OCI-LY7 (cell line): Measurements from ENCODE around the gene ALDH3A1. TPM values are rescaled to one million over a fixed set of nuclear protein-coding genes. Genes with fewer than 3 reads are reported as not detected.

ENCODE experiments used
- BruUV-seq: library from RNA; stranded (reverse); fragments of 400-500 nt; replicated peaks from 2 replicates; lab custom pipeline; 2021; lab: Mats Ljungman, UMichigan
- CTCF ChIA-PET: fragments of 300-600 bp; sonication (Branson Sonifier 250); formaldehyde crosslinking; loops from one replicate; lab custom pipeline; 2022; ENCODE audit warnings: antibody characterized with exemption; ENCODE audit not compliant: unreplicated experiment; lab: Charles Lee
- POLR2A ChIA-PET: fragments of 300-600 bp; sonication (Branson Sonifier 250); formaldehyde crosslinking; loops from one replicate; lab custom pipeline; 2022; ENCODE audit warnings: antibody characterized with exemption; lab: Charles Lee
- DNase-seq: peaks from one replicate; pipeline ENCODE4 v3.0.0-alpha.2; 2015; ENCODE audit warnings: low spot score
- H2AFZ ChIP-seq: fragments of 200-600 bp; sonication (generic), shearing (Covaris generic); 2 replicates; pipeline ENCODE4 v1.6.1; 2014; ENCODE audit warnings: mild to moderate bottlenecking, antibody characterized with exemption, low read length, moderate library complexity
- H3K27ac ChIP-seq: fragments of 200-600 bp; sonication (generic); 2 replicates; pipeline ENCODE4 v1.5.1; 2014; ENCODE audit warnings: mixed run types, low read depth, mild to moderate bottlenecking, moderate library complexity, low read length, inconsistent platforms; ENCODE audit not compliant: poor library complexity, severe bottlenecking
- H3K36me3 ChIP-seq: fragments of 200-600 bp; sonication (generic); 2 replicates; pipeline ENCODE4 v1.6.1; 2014; ENCODE audit warnings: mild to moderate bottlenecking, antibody characterized with exemption, low read length, moderate library complexity, mixed read lengths; ENCODE audit not compliant: insufficient read depth
- H3K4me1 ChIP-seq: fragments of 200-600 bp; sonication (generic); 2 replicates; pipeline ENCODE4 v1.5.1; 2014; ENCODE audit warnings: mild to moderate bottlenecking, low read length; ENCODE audit not compliant: insufficient read depth, poor library complexity, severe bottlenecking
- H3K4me2 ChIP-seq: fragments of 200-600 bp; sonication (generic); 2 replicates; pipeline ENCODE4 v1.6.1; 2014; ENCODE audit warnings: mild to moderate bottlenecking, low read length
- H3K4me3 ChIP-seq: fragments of 200-600 bp; sonication (generic); 2 replicates; pipeline ENCODE4 v1.5.1; 2014; ENCODE audit warnings: mild to moderate bottlenecking, low read depth, low read length; ENCODE audit not compliant: poor library complexity, severe bottlenecking
- H3K79me2 ChIP-seq: fragments of 200-600 bp; sonication (generic); 2 replicates; pipeline ENCODE4 v1.6.1; 2016; ENCODE audit warnings: low read depth, mild to moderate bottlenecking, low read length, moderate library complexity, mixed read lengths; ENCODE audit not compliant: insufficient read depth
- H3K9me2 ChIP-seq: fragments of 200-600 bp; sonication (generic); 2 replicates; pipeline ENCODE4 v1.6.1; 2016; ENCODE audit warnings: mild to moderate bottlenecking, low read length, mixed read lengths; ENCODE audit not compliant: insufficient read depth
- H3K9me3 ChIP-seq: fragments of 200-600 bp; sonication (generic); 2 replicates; pipeline ENCODE4 v1.6.1; 2014; ENCODE audit warnings: mild to moderate bottlenecking, mixed run types, low read length, mixed read lengths
- H4K20me1 ChIP-seq: fragments of 200-600 bp; sonication (generic); 2 replicates; pipeline ENCODE4 v1.6.1; 2014; ENCODE audit warnings: mild to moderate bottlenecking, antibody characterized with exemption, low read length, moderate library complexity, mixed read lengths; ENCODE audit not compliant: insufficient read depth
- EZH2phosphoT487 ChIP-seq: fragments of 200-600 bp; sonication (generic); IDR thresholded peaks from 2 replicates; pipeline ENCODE4 v1.6.1; 2018; ENCODE audit warnings: low read depth, borderline replicate concordance, mild to moderate bottlenecking, mixed run types, antibody characterized with exemption, low read length, moderate library complexity, mixed read lengths
- intact Hi-C: fragments of 100-400 bp; cut with micrococcal nuclease; formaldehyde crosslinking; loops from one replicate; pipeline ENCODE4 v1.10.0; 2022; ENCODE audit not compliant: unreplicated experiment
- total RNA-seq, 2 experiments: library from RNA; depleted of rRNA in 1 of 2; stranded (reverse); fragments of >200 nt in 1 of 2; shearing (Covaris generic) in 1 of 2; gene quantifications; 2 replicates each; pipeline ENCODE4 v1.2.3, GENCODE V29; 2014 to 2022
- TF ChIP-seq, protein P1 (sequence below): fragments of 200-600 bp; sonication (generic); conservative IDR thresholded peaks from 2 replicates; pipeline ENCODE4 v1.5.1; 2014; ENCODE audit warnings: mild to moderate bottlenecking, antibody characterized with exemption, low read length, moderate library complexity, mixed read lengths

The ALDH3A1 gene
- total RNA-seq, 2 experiments from 2014 or later = 0.16 TPM; not detected in 1

GRCh38 chr17:19720631-19721426 lies 27.3 kb downstream of the ALDH3A1 start:
- ChIA-PET POLR2A (interaction anchor here (0.6 kb wide), 1 partner anchor 217 kb away, joined by 3 read pairs; no protein-coding TSS in a partner anchor), CTCF (no interaction called here)
- no peak for DNase-seq
- Histone ChIP-seq H3K4me1 (no peaks in the 10 kb centered on the region), H3K36me3 (no peaks in the 10 kb centered on the region), H3K9me3 (no peaks in the 10 kb centered on the region), H3K27ac (no peak overlapping the region), H3K4me2 (no peak overlapping the region), H3K79me2 (no peaks in the 10 kb centered on the region), H3K4me3 (no peak overlapping the region), H4K20me1 (no peaks in the 10 kb centered on the region), H2AFZ (no peak overlapping the region), H3K9me2 (no peaks in the 10 kb centered on the region)
- TF ChIP-seq EZH2phosphoT487 = no peak
- TF ChIP-seq, protein P1, sequence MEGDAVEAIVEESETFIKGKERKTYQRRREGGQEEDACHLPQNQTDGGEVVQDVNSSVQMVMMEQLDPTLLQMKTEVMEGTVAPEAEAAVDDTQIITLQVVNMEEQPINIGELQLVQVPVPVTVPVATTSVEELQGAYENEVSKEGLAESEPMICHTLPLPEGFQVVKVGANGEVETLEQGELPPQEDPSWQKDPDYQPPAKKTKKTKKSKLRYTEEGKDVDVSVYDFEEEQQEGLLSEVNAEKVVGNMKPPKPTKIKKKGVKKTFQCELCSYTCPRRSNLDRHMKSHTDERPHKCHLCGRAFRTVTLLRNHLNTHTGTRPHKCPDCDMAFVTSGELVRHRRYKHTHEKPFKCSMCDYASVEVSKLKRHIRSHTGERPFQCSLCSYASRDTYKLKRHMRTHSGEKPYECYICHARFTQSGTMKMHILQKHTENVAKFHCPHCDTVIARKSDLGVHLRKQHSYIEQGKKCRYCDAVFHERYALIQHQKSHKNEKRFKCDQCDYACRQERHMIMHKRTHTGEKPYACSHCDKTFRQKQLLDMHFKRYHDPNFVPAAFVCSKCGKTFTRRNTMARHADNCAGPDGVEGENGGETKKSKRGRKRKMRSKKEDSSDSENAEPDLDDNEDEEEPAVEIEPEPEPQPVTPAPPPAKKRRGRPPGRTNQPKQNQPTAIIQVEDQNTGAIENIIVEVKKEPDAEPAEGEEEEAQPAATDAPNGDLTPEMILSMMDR = no peak
- BruUV-seq = no TSS peak
- intact Hi-C loops = no loop called here

DNA sequence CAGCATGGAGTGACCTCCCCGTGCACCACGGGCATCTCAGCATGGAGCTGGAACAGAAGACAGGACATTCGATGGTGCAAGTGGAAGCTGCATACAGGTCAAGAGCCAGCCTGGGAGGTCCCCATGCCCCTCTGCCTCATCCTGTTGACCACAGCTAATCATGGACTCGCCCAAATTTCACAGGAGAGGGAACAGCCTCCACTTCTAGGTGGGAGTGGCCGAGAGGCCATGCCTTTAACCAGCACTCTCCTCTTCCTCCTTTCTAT lies 28.0 kb downstream of the ALDH3A1 start:
- no peak overlapping the region for H3K4me3 ChIP-seq
- intact Hi-C loops = no loop called here
- H2AFZ ChIP-seq = no peak overlapping the region
- no peaks in the 10 kb centered on the region for H3K9me2 ChIP-seq
- H3K4me1 ChIP-seq = no peaks in the 10 kb centered on the region
- no peak overlapping the region for H3K27ac ChIP-seq
- BruUV-seq = no TSS peak
- H3K4me2 ChIP-seq = no peak overlapping the region
- no peaks in the 10 kb centered on the region for H3K9me3 ChIP-seq
- TF ChIP-seq EZH2phosphoT487 = no peak
- TF ChIP-seq, protein P1 = no peak
- no peaks in the 10 kb centered on the region for H4K20me1 ChIP-seq
- H3K36me3 ChIP-seq = no peaks in the 10 kb centered on the region
- no peaks in the 10 kb centered on the region for H3K79me2 ChIP-seq
- ChIA-PET CTCF (no interaction called here), POLR2A (no interaction called here)
- DNase-seq = no peak
